ENCODE results near the gene RALGAPA1.

- TF ChIP-seq CTCF (IDR thresholded peaks at IDR 0.05; ENCODE audit: insufficient read depth, low read length) = no peak
- no peak for TF ChIP-seq POLR2AphosphoS5 (IDR thresholded peaks at IDR 0.05; ENCODE audit: low read depth)
Observed at GRCh38 chr14:35704793-35705493, 104.2 kb downstream of the RALGAPA1 start.
